HG03045 (cell line): Measurements from ENCODE around the gene ABCD3.
"Not testable (repeated sequence)": the region's sequence is repeated elsewhere in the genome, so short reads cannot be mapped to it uniquely, and the experiment has no call there.

ENCODE experiments used
- ATAC-seq: cut with Tn5 transposase; IDR thresholded peaks from one replicate; pipeline ENCODE4 v1.9.1; 2021; ENCODE audit warnings: mild to moderate bottlenecking, moderate library complexity; ENCODE audit not compliant: unreplicated experiment

The ABCD3 gene

GRCh38 chr1:94411237-94411636, 7.0 kb upstream of the ABCD3 start:
- ATAC-seq = peak; percentile 65

GRCh38 chr1:94413311-94413710, 4.9 kb upstream of the ABCD3 start:
- no peak for ATAC-seq

- ATAC-seq = no peak
Measured at GRCh38 chr1:94416901-94417727, 1.1 kb upstream of the ABCD3 start.

- no peak for ATAC-seq
Measured at GRCh38 chr1:94417728-94417977, 536 bp upstream of the ABCD3 start.

- peak; percentile 22 for ATAC-seq
Measured at GRCh38 chr1:94418664-94419655, 771 bp downstream of the ABCD3 start.

GRCh38 chr1:94422115-94422820, 4.1 kb downstream of the ABCD3 start:
- ATAC-seq = no peak

- no peak for ATAC-seq
Measured at GRCh38 chr1:94425821-94426484, 7.8 kb downstream of the ABCD3 start.

GRCh38 chr1:94426485-94426870, 8.3 kb downstream of the ABCD3 start:
- ATAC-seq = not testable (repeated sequence)

- ATAC-seq = no peak
Measured at GRCh38 chr1:94428441-94428840, 10.3 kb downstream of the ABCD3 start.

- ATAC-seq = not testable (repeated sequence)
Measured at GRCh38 chr1:94428927-94429528, 10.8 kb downstream of the ABCD3 start.

- ATAC-seq = not testable (repeated sequence)
Measured at GRCh38 chr1:94430066-94430465, 11.9 kb downstream of the ABCD3 start.

GRCh38 chr1:94433866-94434265, 15.7 kb downstream of the ABCD3 start:
- no peak for ATAC-seq

GRCh38 chr1:94434365-94435045, 16.3 kb downstream of the ABCD3 start:
- no peak for ATAC-seq

- no peak for ATAC-seq
Measured at GRCh38 chr1:94438692-94439276, 20.6 kb downstream of the ABCD3 start.

- ATAC-seq = no peak
Measured at GRCh38 chr1:94440088-94440487, 21.9 kb downstream of the ABCD3 start.

GRCh38 chr1:94443067-94443466, 24.9 kb downstream of the ABCD3 start:
- not testable (repeated sequence) for ATAC-seq

GRCh38 chr1:94444819-94445218, 26.6 kb downstream of the ABCD3 start:
- not testable (repeated sequence) for ATAC-seq

GRCh38 chr1:94445733-94446132, 27.5 kb downstream of the ABCD3 start:
- ATAC-seq = not testable (repeated sequence)

- ATAC-seq = not testable (repeated sequence)
Measured at GRCh38 chr1:94446177-94446576, 28.0 kb downstream of the ABCD3 start.
